NCI-H2196 treated with DMSO at 0.1 percent for 48 hours (cell line): ENCODE results near the gene GNAS.

Source experiments
- DNase-seq: peaks from one replicate; lab custom pipeline; 2025; ENCODE audit not compliant: unreplicated experiment; lab: John Stamatoyannopoulos, UW

Gene GNAS

GRCh38 chr20:58853466-58853865 is 950 bp downstream of the GNAS start:
- DNase-seq, result no peak

GRCh38 chr20:58853976-58854637 is 1.6 kb downstream of the GNAS start:
- DNase-seq, result no peak

- DNase-seq, result no peak
Measured at GRCh38 chr20:58854638-58855471, 2.3 kb downstream of the GNAS start.

GRCh38 chr20:58855506-58856389 is 3.2 kb downstream of the GNAS start:
- no peak for DNase-seq

GRCh38 chr20:58863044-58863790 is 10.7 kb downstream of the GNAS start:
- DNase-seq, result no peak

GRCh38 chr20:58864346-58864745 is 11.8 kb downstream of the GNAS start:
- DNase-seq, result no peak

- no peak for DNase-seq
Measured at GRCh38 chr20:58865843-58866242, 13.3 kb downstream of the GNAS start.

GRCh38 chr20:58867211-58867610 is 14.7 kb downstream of the GNAS start:
- no peak for DNase-seq

- DNase-seq, result no peak
Measured at GRCh38 chr20:58868795-58869194, 16.3 kb downstream of the GNAS start.

GRCh38 chr20:58869662-58870227 is 17.2 kb downstream of the GNAS start:
- DNase-seq, result no peak

- DNase-seq, result no peak
Measured at GRCh38 chr20:58870293-58871014, 17.9 kb downstream of the GNAS start.

GRCh38 chr20:58871533-58872102 is 19.1 kb downstream of the GNAS start:
- DNase-seq, result no peak

- DNase-seq, result no peak
Measured at GRCh38 chr20:58874469-58874868, 22.0 kb downstream of the GNAS start.

GRCh38 chr20:58875111-58875510 is 22.6 kb downstream of the GNAS start:
- no peak for DNase-seq

GRCh38 chr20:58875541-58876134 is 23.1 kb downstream of the GNAS start:
- no peak for DNase-seq

- no peak for DNase-seq
Measured at GRCh38 chr20:58876437-58876836, 23.9 kb downstream of the GNAS start.

GRCh38 chr20:58877050-58877975 is 24.8 kb downstream of the GNAS start:
- DNase-seq, result no peak

- DNase-seq, result no peak
Measured at GRCh38 chr20:58877976-58878360, 25.5 kb downstream of the GNAS start.
